CD4-positive, alpha-beta T cell treated with Interleukin-15 for 1 hour (primary cell): ENCODE results near the gene CALR.
"Not testable (repeated sequence)": the region's sequence is repeated elsewhere in the genome, so short reads cannot be mapped to it uniquely, and the experiment has no call there.

Experiments
- DNase-seq: peaks from one replicate; pipeline ENCODE4 v3.0.0-alpha.2; 2020

The CALR gene

GRCh38 chr19:12937927-12938778 lies at the start of gene CALR:
CALR (plus strand) TSS chr19:12938609; CDS start chr19:12938680, 71 bp downstream.
- peak; percentile 99 for DNase-seq

GRCh38 chr19:12890299-12890786 lies 48.1 kb upstream of the CALR start:
- not testable (repeated sequence) for DNase-seq

- DNase-seq = peak; percentile 98
These were observed 47.4 kb upstream of the CALR start, which contains the start of gene GCDH for GRCh38 chr19:12890787-12891552. GCDH (plus strand) TSS chr19:12891160; CDS start chr19:12891305, 145 bp downstream.

- DNase-seq = no peak
These were observed 46.8 kb upstream of the CALR start for GRCh38 chr19:12891553-12892021.

- no peak for DNase-seq
These were observed 44.8 kb upstream of the CALR start for GRCh38 chr19:12893582-12893981.

- DNase-seq = no peak
These were observed 41.9 kb upstream of the CALR start for GRCh38 chr19:12896460-12896859.

- no peak for DNase-seq
These were observed 38.4 kb upstream of the CALR start for GRCh38 chr19:12899891-12900518.

GRCh38 chr19:12907166-12907565 lies 31.2 kb upstream of the CALR start:
- no peak for DNase-seq

- no peak for DNase-seq
These were observed 25.8 kb upstream of the CALR start for GRCh38 chr19:12912571-12912970.

GRCh38 chr19:12913011-12913561 lies 25.3 kb upstream of the CALR start:
- no peak for DNase-seq

- DNase-seq = peak; percentile 70
These were observed 24.3 kb upstream of the CALR start for GRCh38 chr19:12913851-12914690.

GRCh38 chr19:12915860-12916259 lies 22.5 kb upstream of the CALR start:
- not testable (repeated sequence) for DNase-seq

GRCh38 chr19:12918253-12918652 lies 20.2 kb upstream of the CALR start:
- DNase-seq = no peak

- no peak for DNase-seq
These were observed 17.4 kb upstream of the CALR start for GRCh38 chr19:12921047-12921446.

GRCh38 chr19:12922959-12923358 lies 15.4 kb upstream of the CALR start:
- no peak for DNase-seq

GRCh38 chr19:12924621-12925310 lies 13.6 kb upstream of the CALR start:
- no peak for DNase-seq

- DNase-seq = no peak
These were observed 8.3 kb upstream of the CALR start for GRCh38 chr19:12930002-12930645.

GRCh38 chr19:12932392-12933286 lies 5.8 kb upstream of the CALR start:
- DNase-seq = no peak

GRCh38 chr19:12933287-12934072 lies 4.9 kb upstream of the CALR start, which contains the start of gene FARSA:
FARSA (minus strand) TSS chr19:12933711; CDS start chr19:12933696, 15 bp downstream.
- DNase-seq = peak; percentile 90
